ENCODE measurements around the gene CMSS1.
"Not testable (repeated sequence)": the region's sequence is repeated elsewhere in the genome, so short reads cannot be mapped to it uniquely, and the experiment has no call there.

Gene CMSS1

GRCh38 chr3:100184948-100185570 lies 367.4 kb downstream of the CMSS1 start:
- no peak for DNase-seq (ENCODE audit: low spot score)

- no peak for DNase-seq (ENCODE audit: low spot score)
Observed at GRCh38 chr3:100185847-100186246, 368.2 kb downstream of the CMSS1 start.

GRCh38 chr3:100189444-100189964 lies 371.8 kb downstream of the CMSS1 start:
- DNase-seq (ENCODE audit: low spot score) = no peak

GRCh38 chr3:100195375-100195774 lies 377.7 kb downstream of the CMSS1 start:
- DNase-seq (ENCODE audit: low spot score) = no peak

GRCh38 chr3:100197876-100198275 lies 380.2 kb downstream of the CMSS1 start:
- no peak for DNase-seq (ENCODE audit: low spot score)

GRCh38 chr3:100198579-100199269 lies 381.1 kb downstream of the CMSS1 start:
- no peak for DNase-seq (ENCODE audit: low spot score)

GRCh38 chr3:100205171-100205570 lies 387.5 kb downstream of the CMSS1 start:
- no peak for DNase-seq (ENCODE audit: low spot score)

GRCh38 chr3:100206687-100207086 lies 389.0 kb downstream of the CMSS1 start:
- no peak for DNase-seq (ENCODE audit: low spot score)

- DNase-seq (ENCODE audit: low spot score) = no peak
Observed at GRCh38 chr3:100207886-100208285, 390.2 kb downstream of the CMSS1 start.

- DNase-seq (ENCODE audit: low spot score) = no peak
Observed at GRCh38 chr3:100209169-100209568, 391.5 kb downstream of the CMSS1 start.

- DNase-seq (ENCODE audit: low spot score) = peak; percentile 51
Observed at GRCh38 chr3:100209948-100210771, 392.5 kb downstream of the CMSS1 start.

- peak; percentile 91 for DNase-seq (ENCODE audit: low spot score)
Observed at GRCh38 chr3:100210772-100211135, 393.1 kb downstream of the CMSS1 start.

GRCh38 chr3:100213891-100214573 lies 396.4 kb downstream of the CMSS1 start:
- no peak for DNase-seq (ENCODE audit: low spot score)

GRCh38 chr3:100214574-100214964 lies 396.9 kb downstream of the CMSS1 start:
- no peak for DNase-seq (ENCODE audit: low spot score)

GRCh38 chr3:100216713-100217112 lies 399.1 kb downstream of the CMSS1 start:
- DNase-seq (ENCODE audit: low spot score) = no peak

GRCh38 chr3:100221159-100221558 lies 403.5 kb downstream of the CMSS1 start:
- no peak for DNase-seq (ENCODE audit: low spot score)

GRCh38 chr3:100225193-100225592 lies 407.5 kb downstream of the CMSS1 start:
- DNase-seq (ENCODE audit: low spot score) = no peak

- DNase-seq (ENCODE audit: low spot score) = no peak
Observed at GRCh38 chr3:100225883-100226282, 408.2 kb downstream of the CMSS1 start.

GRCh38 chr3:100226712-100227429 lies 409.2 kb downstream of the CMSS1 start:
- no peak for DNase-seq (ENCODE audit: low spot score)

GRCh38 chr3:100227511-100227921 lies 409.9 kb downstream of the CMSS1 start:
- no peak for DNase-seq (ENCODE audit: low spot score)

GRCh38 chr3:100228247-100228646 lies 410.6 kb downstream of the CMSS1 start:
- DNase-seq (ENCODE audit: low spot score) = no peak

GRCh38 chr3:100229188-100229587 lies 411.5 kb downstream of the CMSS1 start:
- not testable (repeated sequence) for DNase-seq (ENCODE audit: low spot score)

Data from SW480 (cell line).